Activated CD8-positive, alpha-beta T cell treated with anti-CD3 and anti-CD28 coated beads for 36 hours (primary cell): Measurements from ENCODE around the gene HAAO. TPM values are rescaled to one million over a fixed set of nuclear protein-coding genes. Genes with fewer than 3 reads are reported as not detected.

Source experiments
- ATAC-seq: fragments of 200-7000 bp; cut with Tn5 transposase; one replicate; pipeline ENCODE4 v1.10.0; 2021; ENCODE audit warnings: mild to moderate bottlenecking, moderate library complexity
- CTCF ChIA-PET: fragments of 350-600 bp; sonication (Branson Sonifier 250); formaldehyde crosslinking; loops from one replicate; lab custom pipeline; 2021; ENCODE audit warnings: antibody characterized with exemption; lab: Charles Lee
- POLR2A ChIA-PET: fragments of 350-600 bp; sonication (Branson Sonifier 250); formaldehyde crosslinking; loops from one replicate; lab custom pipeline; 2021; ENCODE audit warnings: antibody characterized with exemption; lab: Charles Lee
- DNase-seq: peaks from one replicate; pipeline ENCODE4 v3.0.0-alpha.2; 2020
- H3K27ac Mint-ChIP-seq: one replicate; pipeline ENCODE4 v1.8.0; 2021; ENCODE audit warnings: mild to moderate bottlenecking, mixed read lengths
- H3K27me3 Mint-ChIP-seq: one replicate; pipeline ENCODE4 v1.8.0; 2021; ENCODE audit warnings: mixed read lengths
- H3K36me3 Mint-ChIP-seq: one replicate; pipeline ENCODE4 v1.8.0; 2021; ENCODE audit warnings: low read depth, mixed read lengths
- H3K4me1 Mint-ChIP-seq: one replicate; pipeline ENCODE4 v1.8.0; 2021; ENCODE audit warnings: low read depth, mixed read lengths
- H3K4me3 Mint-ChIP-seq: one replicate; pipeline ENCODE4 v1.8.0; 2021; ENCODE audit warnings: mild to moderate bottlenecking, moderate library complexity, mixed read lengths
- H3K9me3 Mint-ChIP-seq: one replicate; pipeline ENCODE4 v1.8.0; 2021; ENCODE audit warnings: mixed read lengths
- intact Hi-C: fragments of 100-400 bp; cut with micrococcal nuclease; formaldehyde crosslinking; loops from one replicate; pipeline ENCODE4 v1.10.0; 2022
- total RNA-seq, 2 experiments: library from RNA; stranded (reverse); gene quantifications; one replicate each; pipeline ENCODE4 v1.2.3, GENCODE V29; 2021
- TF ChIP-seq, protein P1 (sequence below): fragments of 200-600 bp; IDR thresholded peaks from one replicate; pipeline ENCODE4 v1.8.0; 2022; ENCODE audit warnings: antibody characterized with exemption, mild to moderate bottlenecking

HAAO gene
- total RNA-seq, 2 experiments from 2014 or later, result 0.63 to 1.0 TPM

DNA sequence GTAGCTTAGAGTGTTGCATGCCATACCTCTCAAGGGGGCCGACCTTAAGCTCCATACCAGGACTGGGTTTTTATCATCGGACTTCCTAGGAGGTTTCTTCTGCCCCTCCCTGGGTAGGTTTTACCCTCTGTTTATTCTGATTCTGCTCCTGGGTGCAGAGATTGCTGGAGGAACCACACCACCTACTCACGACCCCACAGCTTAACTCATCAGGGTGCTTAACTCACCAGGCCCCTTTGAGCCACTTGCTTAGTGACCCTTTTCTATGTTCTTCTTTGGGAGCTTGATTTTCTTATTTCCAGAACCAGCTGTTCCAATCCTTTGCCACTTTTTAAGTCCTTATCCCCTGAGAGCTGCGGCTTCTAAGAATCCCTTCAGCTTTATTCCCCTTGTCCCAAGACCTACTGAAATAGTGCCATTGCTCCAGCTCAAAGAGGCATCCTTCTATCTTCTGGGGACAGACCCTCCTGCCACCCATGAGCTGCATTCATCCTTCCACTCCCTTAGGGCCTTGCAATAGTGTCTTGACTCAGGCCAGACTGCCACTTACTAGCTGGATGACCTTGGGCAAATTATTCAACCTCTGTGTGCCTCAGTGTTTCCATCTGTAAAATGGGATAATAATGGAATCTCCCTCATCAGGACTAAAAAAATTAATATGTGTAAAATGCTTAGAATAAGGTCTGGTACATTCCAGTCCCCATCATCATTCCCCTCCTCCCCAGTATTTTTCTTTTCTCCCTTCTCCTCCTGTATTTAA lies 34.2 kb downstream of the HAAO start:
- ChIA-PET POLR2A (interaction anchor here (0.8 kb wide), 1 partner anchor 53 kb away, joined by 3 read pairs; no protein-coding TSS in a partner anchor), CTCF (interaction anchor here (1.0 kb wide), 1 partner anchor 13 kb away, joined by 4 read pairs; no protein-coding TSS in a partner anchor)
- H3K27me3 Mint-ChIP-seq, result no peaks in the 10 kb centered on the region

DNA sequence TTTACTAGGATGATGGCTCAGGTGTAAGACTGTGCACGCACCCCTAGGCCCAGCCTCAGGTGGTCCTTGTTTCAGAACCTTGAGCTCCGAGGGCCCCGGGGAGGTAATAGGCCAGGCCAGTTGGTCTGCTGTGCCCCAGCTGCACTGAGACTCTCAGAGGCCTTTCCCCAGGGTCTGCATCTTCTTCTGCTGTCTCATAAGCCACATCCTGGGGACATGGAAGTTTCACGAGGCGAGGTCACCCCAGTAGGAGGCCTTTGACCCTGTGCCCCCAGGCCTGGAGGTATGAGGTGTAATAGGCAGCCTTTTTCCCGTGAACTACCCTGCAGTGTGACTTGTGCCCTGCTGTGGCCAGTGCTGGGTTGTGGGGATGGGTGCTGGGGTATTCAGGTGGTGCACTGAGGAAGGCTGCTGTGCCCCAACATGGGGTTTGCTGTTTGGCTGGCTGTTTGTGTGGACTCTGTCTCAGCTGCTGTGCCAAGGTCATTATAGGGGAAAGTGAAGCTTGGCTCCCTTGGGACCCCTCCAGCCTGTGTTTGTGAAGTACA lies 35.3 kb downstream of the HAAO start:
- H3K4me1 Mint-ChIP-seq, result peaks cover 7% of the 10 kb centered on the region
- ChIA-PET POLR2A (no interaction called here), CTCF (interaction anchor here (1.0 kb wide), 1 partner anchor 14 kb away, joined by 4 read pairs; no protein-coding TSS in a partner anchor)
- ATAC-seq (no peak), DNase-seq (no peak)
- intact Hi-C loops, result no loop called here
- TF ChIP-seq, protein P1, sequence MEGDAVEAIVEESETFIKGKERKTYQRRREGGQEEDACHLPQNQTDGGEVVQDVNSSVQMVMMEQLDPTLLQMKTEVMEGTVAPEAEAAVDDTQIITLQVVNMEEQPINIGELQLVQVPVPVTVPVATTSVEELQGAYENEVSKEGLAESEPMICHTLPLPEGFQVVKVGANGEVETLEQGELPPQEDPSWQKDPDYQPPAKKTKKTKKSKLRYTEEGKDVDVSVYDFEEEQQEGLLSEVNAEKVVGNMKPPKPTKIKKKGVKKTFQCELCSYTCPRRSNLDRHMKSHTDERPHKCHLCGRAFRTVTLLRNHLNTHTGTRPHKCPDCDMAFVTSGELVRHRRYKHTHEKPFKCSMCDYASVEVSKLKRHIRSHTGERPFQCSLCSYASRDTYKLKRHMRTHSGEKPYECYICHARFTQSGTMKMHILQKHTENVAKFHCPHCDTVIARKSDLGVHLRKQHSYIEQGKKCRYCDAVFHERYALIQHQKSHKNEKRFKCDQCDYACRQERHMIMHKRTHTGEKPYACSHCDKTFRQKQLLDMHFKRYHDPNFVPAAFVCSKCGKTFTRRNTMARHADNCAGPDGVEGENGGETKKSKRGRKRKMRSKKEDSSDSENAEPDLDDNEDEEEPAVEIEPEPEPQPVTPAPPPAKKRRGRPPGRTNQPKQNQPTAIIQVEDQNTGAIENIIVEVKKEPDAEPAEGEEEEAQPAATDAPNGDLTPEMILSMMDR, result no peak
- no peaks in the 10 kb centered on the region for H3K27me3 Mint-ChIP-seq
- no peaks in the 10 kb centered on the region for H3K9me3 Mint-ChIP-seq
- no peak overlapping the region for H3K4me3 Mint-ChIP-seq
- no peak overlapping the region for H3K27ac Mint-ChIP-seq
- no peaks in the 10 kb centered on the region for H3K36me3 Mint-ChIP-seq

More for the DNA sequence above, 34.2 kb downstream of the HAAO start:
- intact Hi-C loops, result no loop called here
- Mint-ChIP-seq H3K27ac (no peak overlapping the region), H3K9me3 (no peaks in the 10 kb centered on the region), H3K4me1 (peaks cover 7% of the 10 kb centered on the region), H3K36me3 (peaks cover 1% of the 10 kb centered on the region), H3K4me3 (no peak overlapping the region)
- TF ChIP-seq, protein P1, result no peak
- ATAC-seq (no peak), DNase-seq (no peak)

DNA sequence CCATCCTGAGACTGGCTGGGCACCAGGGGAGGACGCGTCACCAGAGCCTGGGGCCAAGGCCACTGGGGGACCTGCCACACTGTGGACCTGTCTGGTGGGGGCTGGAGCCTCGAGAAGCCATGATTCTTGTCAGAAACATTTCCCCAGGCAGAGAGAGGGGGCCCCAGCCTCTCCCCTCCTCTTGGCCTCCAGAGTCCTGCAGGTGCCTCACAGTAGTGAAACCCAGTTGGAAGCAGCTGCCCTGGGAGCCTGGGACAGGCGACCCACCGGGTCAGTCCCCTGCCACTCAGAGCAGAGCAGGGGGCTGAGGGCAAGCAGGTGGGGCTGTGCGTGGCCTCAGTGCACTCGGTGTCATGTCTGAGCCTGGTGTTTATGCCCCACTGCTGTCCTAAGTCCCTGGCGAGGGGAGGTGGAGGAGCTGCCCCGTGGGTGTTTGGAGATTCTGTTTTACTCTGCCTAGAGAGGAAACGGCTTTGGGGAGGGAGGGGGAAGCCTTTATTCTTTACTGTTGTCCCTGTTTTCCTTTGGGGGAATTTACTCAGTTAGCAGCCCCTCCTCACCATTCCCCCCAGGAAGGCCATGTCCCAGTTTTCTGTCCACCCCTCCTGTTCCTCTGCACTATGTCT lies 36.1 kb downstream of the HAAO start:
- Mint-ChIP-seq H3K27ac (no peak overlapping the region), H3K9me3 (no peaks in the 10 kb centered on the region), H3K27me3 (no peaks in the 10 kb centered on the region), H3K36me3 (no peaks in the 10 kb centered on the region), H3K4me3 (no peak overlapping the region), H3K4me1 (peaks cover 7% of the 10 kb centered on the region)
- intact Hi-C loops, result no loop called here
- TF ChIP-seq, protein P1, result no peak
- DNase-seq, result no peak
- ChIA-PET CTCF (no interaction called here), POLR2A (no interaction called here)
- no peak for ATAC-seq

DNA sequence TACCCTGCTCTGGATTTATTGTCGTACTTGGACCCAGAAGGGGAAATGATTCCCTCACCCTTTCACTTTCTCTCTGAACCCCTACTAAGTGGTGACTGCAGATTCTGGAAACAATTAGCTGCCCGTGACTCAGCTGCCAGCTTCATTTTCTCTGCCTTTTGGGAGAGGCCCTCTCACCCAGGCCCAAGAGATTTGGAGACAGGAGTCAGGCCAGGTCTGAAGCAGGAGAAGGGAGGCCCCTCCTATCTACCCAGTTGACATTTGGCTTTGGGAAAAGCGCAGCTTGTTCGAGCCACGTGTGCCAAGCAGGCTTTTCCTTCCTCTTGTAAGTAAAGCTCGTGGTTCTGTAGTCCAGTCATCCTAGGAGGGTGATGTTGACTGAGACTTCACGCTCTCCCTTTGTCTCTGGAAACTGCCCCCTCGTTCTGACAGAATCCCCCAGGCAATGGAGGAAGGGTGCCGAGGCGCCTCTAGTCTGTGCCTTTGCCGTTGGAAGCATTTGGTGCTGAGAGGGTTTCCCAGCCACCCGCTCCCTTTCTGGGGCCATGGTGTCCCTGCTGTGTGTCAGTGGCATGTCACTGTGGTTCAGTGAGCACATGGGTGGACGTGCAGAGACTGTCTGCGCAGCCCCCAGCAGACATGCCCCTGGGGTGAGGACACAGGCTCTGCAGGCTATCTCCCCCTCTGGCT lies 37.0 kb downstream of the HAAO start:
- ChIA-PET CTCF (interaction anchor here (0.7 to 0.9 kb wide), 2 partner anchors 58 to 73 kb away, joined by 3 read pairs; no protein-coding TSS in a partner anchor), POLR2A (no interaction called here)
- Mint-ChIP-seq H3K36me3 (no peaks in the 10 kb centered on the region), H3K27me3 (no peaks in the 10 kb centered on the region), H3K4me1 (peaks cover 7% of the 10 kb centered on the region), H3K4me3 (no peak overlapping the region), H3K9me3 (no peaks in the 10 kb centered on the region), H3K27ac (no peak overlapping the region)
- DNase-seq, result no peak
- intact Hi-C loops, result no loop called here
- ATAC-seq, result no peak
- TF ChIP-seq, protein P1, result no peak
